H1 (cell line): Measurements from ENCODE around the gene CACNB4. TPM values are rescaled to one million over a fixed set of nuclear protein-coding genes. Genes with fewer than 3 reads are reported as not detected.
"Not testable (repeated sequence)": the region's sequence is repeated elsewhere in the genome, so short reads cannot be mapped to it uniquely, and the experiment has no call there.

ENCODE experiments used
- CTCF ChIA-PET: fragments of 300-600 bp; sonication (Branson Sonifier 250); formaldehyde crosslinking; loops from one replicate; lab custom pipeline; 2021; ENCODE audit not compliant: partially characterized antibody; lab: Charles Lee
- POLR2A ChIA-PET: fragments of 300-600 bp; sonication (Branson Sonifier 250); formaldehyde crosslinking; loops from one replicate; lab custom pipeline; 2021; ENCODE audit warnings: inconsistent platforms; ENCODE audit not compliant: partially characterized antibody; lab: Charles Lee
- DNase-seq, 2 experiments: peaks; one replicate each; pipeline versions ENCODE4 v3.0.0 to v3.0.0-alpha.2; 2010 to 2022; ENCODE audit warnings: low spot score in 2 of 2, low read depth in 1 of 2, mixed read lengths in 1 of 2
- FAIRE-seq: peaks from 2 replicates; lab custom pipeline; 2011; peaks lifted over from hg19 to GRCh38; lab: Jason Lieb, UNC
- H2AFZ ChIP-seq: 2 replicates; pipeline ENCODE4 v1.8.1; 2012; ENCODE audit warnings: low read length, inconsistent platforms
- H2AK5ac ChIP-seq: 2 replicates; pipeline ENCODE4 v1.6.1; 2013; ENCODE audit warnings: low read depth, low read length
- H2BK120ac ChIP-seq: replicated peaks from 2 replicates; pipeline ENCODE3; 2013; ENCODE audit warnings: low read depth, low read length, inconsistent platforms
- H2BK12ac ChIP-seq: 2 replicates; pipeline ENCODE4 v1.6.1; 2013; ENCODE audit warnings: low read depth, low read length
- H2BK15ac ChIP-seq: 2 replicates; pipeline ENCODE4 v1.6.1; 2013; ENCODE audit warnings: low read length
- H2BK20ac ChIP-seq: 2 replicates; pipeline ENCODE4 v1.6.1; 2013; ENCODE audit warnings: low read length
- H2BK5ac ChIP-seq: 2 replicates; pipeline ENCODE4 v1.6.1; 2013; ENCODE audit warnings: low read depth, low read length
- H3K14ac ChIP-seq: 2 replicates; pipeline ENCODE4 v1.6.1; 2013; ENCODE audit warnings: inconsistent platforms; ENCODE audit not compliant: insufficient read length
- H3K18ac ChIP-seq: 2 replicates; pipeline ENCODE4 v1.6.1; 2013; ENCODE audit warnings: low read length; ENCODE audit errors: extremely low read depth
- H3K23ac ChIP-seq: 2 replicates; pipeline ENCODE4 v1.6.1; 2013; ENCODE audit warnings: inconsistent platforms; ENCODE audit not compliant: insufficient read length
- H3K23me2 ChIP-seq: 2 replicates; pipeline ENCODE4 v1.6.1; 2013; ENCODE audit warnings: low read depth, low read length
- H3K27ac ChIP-seq: 2 replicates; pipeline ENCODE4 v1.6.1; 2011; ENCODE audit warnings: low read depth, low read length, inconsistent platforms
- H3K27me3 ChIP-seq, 4 experiments: replicated peaks in 1 of 4; 1 replicate in 1 of 4; 2 replicates in 3 of 4; pipeline versions ENCODE4 v1.6.1 to v1.8.1; 2011 to 2013; ENCODE audit warnings: low read length in 3 of 4, mild to moderate bottlenecking in 3 of 4, inconsistent platforms in 2 of 4, mixed read lengths in 2 of 4, moderate library complexity in 1 of 4; ENCODE audit not compliant: control insufficient read depth in 3 of 4, insufficient read depth in 3 of 4; ENCODE audit errors: extremely low read depth in 1 of 4
- H3K36me3 ChIP-seq, 4 experiments: 2 replicates each; pipeline versions ENCODE4 v1.6.1 to v1.8.1; 2011 to 2013; ENCODE audit warnings: mild to moderate bottlenecking in 4 of 4, low read length in 3 of 4, moderate library complexity in 2 of 4, control low read depth in 1 of 4, inconsistent platforms in 1 of 4; ENCODE audit not compliant: insufficient read depth in 4 of 4, control insufficient read depth in 2 of 4
- H3K4ac ChIP-seq: replicated peaks from 2 replicates; pipeline ENCODE3; 2013; ENCODE audit warnings: low read length, low read depth, mixed read lengths, inconsistent platforms; ENCODE audit not compliant: insufficient read length
- H3K4me1 ChIP-seq, 4 experiments: replicated peaks in 1 of 4; 1 replicate in 1 of 4; 2 replicates in 3 of 4; pipeline versions ENCODE4 v1.6.1 to v1.8.1; 2011 to 2013; ENCODE audit warnings: low read length in 3 of 4, inconsistent platforms in 2 of 4, mixed read lengths in 1 of 4; ENCODE audit not compliant: insufficient read depth in 4 of 4, control insufficient read depth in 3 of 4
- H3K4me2 ChIP-seq, 2 experiments: 2 replicates each; pipeline versions ENCODE4 v1.6.1 to v1.8.1; 2011 to 2013; ENCODE audit warnings: low read depth in 2 of 2, low read length in 2 of 2, control low read depth in 1 of 2, inconsistent platforms in 1 of 2, mild to moderate bottlenecking in 1 of 2; ENCODE audit not compliant: insufficient read depth in 1 of 2
- H3K4me3 ChIP-seq, 4 experiments: fragments of 200-600, 300-600 bp in 1 of 4; sonication (generic), shearing (Covaris generic), sonication (Bioruptor Twin) in 1 of 4; 2 replicates each; pipeline versions ENCODE4 v1.5.1 to v1.8.1; 2011 to 2016; ENCODE audit warnings: low read length in 4 of 4, low read depth in 3 of 4, control low read depth in 2 of 4, inconsistent platforms in 2 of 4, mild to moderate bottlenecking in 2 of 4, mixed read lengths in 1 of 4, moderate library complexity in 1 of 4; ENCODE audit not compliant: insufficient read depth in 2 of 4; ENCODE audit errors: extremely low read depth in 1 of 4
- H3K56ac ChIP-seq: replicated peaks from 2 replicates; pipeline ENCODE3; 2013; ENCODE audit warnings: low read depth, mild to moderate bottlenecking, mixed read lengths, low read length, inconsistent platforms; ENCODE audit not compliant: insufficient read length
- H3K79me1 ChIP-seq: 2 replicates; pipeline ENCODE4 v1.6.1; 2013; ENCODE audit warnings: low read depth, low read length, control low read depth
- H3K79me2 ChIP-seq, 2 experiments: 2 replicates each; pipeline versions ENCODE4 v1.6.1 to v1.8.1; 2012 to 2013; ENCODE audit warnings: low read length in 2 of 2, mild to moderate bottlenecking in 2 of 2, inconsistent platforms in 1 of 2; ENCODE audit not compliant: insufficient read depth in 2 of 2, control insufficient read depth in 1 of 2
- H3K9ac ChIP-seq, 4 experiments: replicated peaks in 1 of 4; 1 replicate in 1 of 4; 2 replicates in 3 of 4; pipeline versions ENCODE4 v1.6.1 to v1.8.1; 2011 to 2013; ENCODE audit warnings: low read depth in 3 of 4, low read length in 3 of 4, control low read depth in 2 of 4, mild to moderate bottlenecking in 2 of 4, moderate library complexity in 2 of 4, inconsistent platforms in 1 of 4; ENCODE audit errors: extremely low read depth in 1 of 4
- H3K9me3 ChIP-seq, 2 experiments: 2 replicates each; pipeline versions ENCODE4 v1.6.1 to v1.8.1; 2012 to 2013; ENCODE audit warnings: mild to moderate bottlenecking in 2 of 2, moderate library complexity in 2 of 2, control low read depth in 1 of 2, inconsistent platforms in 1 of 2, low read depth in 1 of 2, low read length in 1 of 2, mixed read lengths in 1 of 2; ENCODE audit not compliant: insufficient read depth in 2 of 2
- H4K20me1 ChIP-seq, 2 experiments: replicated peaks in 1 of 2; 2 replicates each; pipeline versions ENCODE3 to v1.8.1; 2011 to 2013; ENCODE audit warnings: inconsistent platforms in 2 of 2, low read length in 2 of 2, mild to moderate bottlenecking in 1 of 2; ENCODE audit not compliant: insufficient read depth in 2 of 2, control insufficient read depth in 1 of 2
- H4K5ac ChIP-seq: 2 replicates; pipeline ENCODE4 v1.6.1; 2013; ENCODE audit warnings: low read length, low read depth, mixed read lengths, inconsistent platforms; ENCODE audit not compliant: insufficient read length
- H4K8ac ChIP-seq: 2 replicates; pipeline ENCODE4 v1.8.0; 2013; ENCODE audit warnings: mild to moderate bottlenecking, moderate library complexity, low read length, inconsistent platforms; ENCODE audit not compliant: insufficient read depth; ENCODE audit errors: extremely low read depth
- H4K91ac ChIP-seq: replicated peaks from 2 replicates; pipeline ENCODE3; 2013; ENCODE audit warnings: low read length, mixed read lengths, inconsistent platforms; ENCODE audit not compliant: insufficient read length
- WGBS, 2 experiments: shearing (Covaris generic) in 1 of 2; methylation state at CpG; one replicate each; pipeline versions ENCODE4 v1.1.6 to v1.1.7; 2013 to 2015; ENCODE audit warnings: low lambda C conversion rate in 2 of 2, mixed read lengths in 2 of 2, inconsistent platforms in 1 of 2, low coverage in 1 of 2, missing lambda C conversion rate in 1 of 2; ENCODE audit not compliant: insufficient replicate concordance in 2 of 2, insufficient coverage in 1 of 2, insufficient read length in 1 of 2; ENCODE audit errors: extremely low coverage in 1 of 2, missing lambda C conversion rate in 1 of 2; 5-methylcytosine and 5-hydroxymethylcytosine counted together
- polyA plus RNA-seq, 7 experiments: library from polyadenylated mRNA; depleted of rRNA in 3 of 7; stranded (reverse) in 5 of 7; unstranded in 2 of 7; fragments of >200 nt in 5 of 7; fragments of 200-250 nt in 2 of 7; gene quantifications; 1 replicate in 5 of 7; 2 replicates in 1 of 7; 4 replicates in 1 of 7; pipeline versions ENCODE4 v1.2.1 to v1.2.3, GENCODE V29; 2011 to 2013; ENCODE audit warnings: missing spikeins in 2 of 7, mixed read lengths in 2 of 7
- total RNA-seq: library from RNA; stranded (reverse); fragmentation: NEBNext Ultra II Directional; extraction: Animal tissue kit (Norgen Biotek cat#: 25700); gene quantifications from 2 replicates; pipeline ENCODE4 v1.2.1, GENCODE V29; 2021

Gene CACNB4
- total and polyA plus RNA-seq, 2 of the 8 experiments (the other 6 are each of a cell fraction or from before 2014, with no cell fraction given), result 2.0 to 4.0 TPM

DNA sequence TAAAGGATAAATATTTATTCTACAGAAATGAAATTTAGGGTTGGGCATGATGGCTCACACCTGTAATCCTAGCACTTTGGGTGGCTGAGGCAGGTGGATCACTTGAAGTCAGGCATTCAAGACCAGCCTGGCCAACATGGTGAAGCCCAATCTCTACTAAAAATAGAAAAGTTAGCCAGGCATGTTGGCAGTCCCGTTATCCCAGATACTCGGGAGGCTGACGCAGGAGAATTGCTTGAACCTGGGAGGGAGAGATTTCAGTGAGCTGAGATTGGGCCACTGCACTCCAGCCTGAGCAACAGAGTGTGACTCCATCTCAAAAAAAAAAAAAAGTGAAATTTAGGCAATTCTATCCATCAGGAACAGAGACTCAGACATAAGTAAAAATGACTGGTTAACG, 8.1 kb downstream of the CACNB4 start:
- H4K5ac ChIP-seq, H3K9ac ChIP-seq, FAIRE-seq, H2BK20ac ChIP-seq, H4K91ac ChIP-seq, H3K56ac ChIP-seq, H2AFZ ChIP-seq, H3K4ac ChIP-seq, H3K27ac ChIP-seq, H2AK5ac ChIP-seq, H3K4me3 ChIP-seq, POLR2A ChIA-PET, H3K23me2 ChIP-seq, H4K8ac ChIP-seq, H3K18ac ChIP-seq, H3K9me3 ChIP-seq, H2BK120ac ChIP-seq, H3K4me2 ChIP-seq, H2BK15ac ChIP-seq, H3K27me3 ChIP-seq, H3K14ac ChIP-seq, H3K4me1 ChIP-seq, H3K79me2 ChIP-seq, H2BK12ac ChIP-seq, H3K79me1 ChIP-seq, DNase-seq, H3K23ac ChIP-seq, H4K20me1 ChIP-seq, H3K36me3 ChIP-seq, H2BK5ac ChIP-seq: not testable (repeated sequence)
- 91% methylated on average over 4 of the region's 4 CpGs; no CpG with 5 or more reads in 1 of the 2 experiments for WGBS, 2 experiments
- CTCF ChIA-PET, result interaction anchor here (0.9 to 3.3 kb wide), 6 partner anchors 38 to 164 kb away, joined by 3 to 14 read pairs (median 4); no protein-coding TSS in a partner anchor
